H1 (cell line): ENCODE measurements around the gene DHX29. TPM values are rescaled to one million over a fixed set of nuclear protein-coding genes. Genes with fewer than 3 reads are reported as not detected.

ENCODE experiments used
- CTCF ChIA-PET: fragments of 300-600 bp; sonication (Branson Sonifier 250); formaldehyde crosslinking; loops from one replicate; lab custom pipeline; 2021; ENCODE audit not compliant: partially characterized antibody; lab: Charles Lee
- POLR2A ChIA-PET: fragments of 300-600 bp; sonication (Branson Sonifier 250); formaldehyde crosslinking; loops from one replicate; lab custom pipeline; 2021; ENCODE audit warnings: inconsistent platforms; ENCODE audit not compliant: partially characterized antibody; lab: Charles Lee
- DNase-seq, 2 experiments: peaks; one replicate each; pipeline versions ENCODE4 v3.0.0 to v3.0.0-alpha.2; 2010 to 2022; ENCODE audit warnings: low spot score in 2 of 2, low read depth in 1 of 2, mixed read lengths in 1 of 2
- FAIRE-seq: peaks from 2 replicates; lab custom pipeline; 2011; peaks lifted over from hg19 to GRCh38; lab: Jason Lieb, UNC
- H2AFZ ChIP-seq: 2 replicates; pipeline ENCODE4 v1.8.1; 2012; ENCODE audit warnings: low read length, inconsistent platforms
- H2AK5ac ChIP-seq: 2 replicates; pipeline ENCODE4 v1.6.1; 2013; ENCODE audit warnings: low read depth, low read length
- H2BK120ac ChIP-seq: replicated peaks from 2 replicates; pipeline ENCODE3; 2013; ENCODE audit warnings: low read depth, low read length, inconsistent platforms
- H2BK12ac ChIP-seq: 2 replicates; pipeline ENCODE4 v1.6.1; 2013; ENCODE audit warnings: low read depth, low read length
- H2BK15ac ChIP-seq: 2 replicates; pipeline ENCODE4 v1.6.1; 2013; ENCODE audit warnings: low read length
- H2BK20ac ChIP-seq: 2 replicates; pipeline ENCODE4 v1.6.1; 2013; ENCODE audit warnings: low read length
- H2BK5ac ChIP-seq: 2 replicates; pipeline ENCODE4 v1.6.1; 2013; ENCODE audit warnings: low read depth, low read length
- H3K14ac ChIP-seq: 2 replicates; pipeline ENCODE4 v1.6.1; 2013; ENCODE audit warnings: inconsistent platforms; ENCODE audit not compliant: insufficient read length
- H3K18ac ChIP-seq: 2 replicates; pipeline ENCODE4 v1.6.1; 2013; ENCODE audit warnings: low read length; ENCODE audit errors: extremely low read depth
- H3K23ac ChIP-seq: 2 replicates; pipeline ENCODE4 v1.6.1; 2013; ENCODE audit warnings: inconsistent platforms; ENCODE audit not compliant: insufficient read length
- H3K23me2 ChIP-seq: 2 replicates; pipeline ENCODE4 v1.6.1; 2013; ENCODE audit warnings: low read depth, low read length
- H3K27ac ChIP-seq: 2 replicates; pipeline ENCODE4 v1.6.1; 2011; ENCODE audit warnings: low read depth, low read length, inconsistent platforms
- H3K27me3 ChIP-seq, 4 experiments: replicated peaks in 1 of 4; 1 replicate in 1 of 4; 2 replicates in 3 of 4; pipeline versions ENCODE4 v1.6.1 to v1.8.1; 2011 to 2013; ENCODE audit warnings: low read length in 3 of 4, mild to moderate bottlenecking in 3 of 4, inconsistent platforms in 2 of 4, mixed read lengths in 2 of 4, moderate library complexity in 1 of 4; ENCODE audit not compliant: control insufficient read depth in 3 of 4, insufficient read depth in 3 of 4; ENCODE audit errors: extremely low read depth in 1 of 4
- H3K36me3 ChIP-seq, 4 experiments: 2 replicates each; pipeline versions ENCODE4 v1.6.1 to v1.8.1; 2011 to 2013; ENCODE audit warnings: mild to moderate bottlenecking in 4 of 4, low read length in 3 of 4, moderate library complexity in 2 of 4, control low read depth in 1 of 4, inconsistent platforms in 1 of 4; ENCODE audit not compliant: insufficient read depth in 4 of 4, control insufficient read depth in 2 of 4
- H3K4ac ChIP-seq: replicated peaks from 2 replicates; pipeline ENCODE3; 2013; ENCODE audit warnings: low read length, low read depth, mixed read lengths, inconsistent platforms; ENCODE audit not compliant: insufficient read length
- H3K4me1 ChIP-seq, 4 experiments: replicated peaks in 1 of 4; 1 replicate in 1 of 4; 2 replicates in 3 of 4; pipeline versions ENCODE4 v1.6.1 to v1.8.1; 2011 to 2013; ENCODE audit warnings: low read length in 3 of 4, inconsistent platforms in 2 of 4, mixed read lengths in 1 of 4; ENCODE audit not compliant: insufficient read depth in 4 of 4, control insufficient read depth in 3 of 4
- H3K4me2 ChIP-seq, 2 experiments: 2 replicates each; pipeline versions ENCODE4 v1.6.1 to v1.8.1; 2011 to 2013; ENCODE audit warnings: low read depth in 2 of 2, low read length in 2 of 2, control low read depth in 1 of 2, inconsistent platforms in 1 of 2, mild to moderate bottlenecking in 1 of 2; ENCODE audit not compliant: insufficient read depth in 1 of 2
- H3K4me3 ChIP-seq, 4 experiments: fragments of 200-600, 300-600 bp in 1 of 4; sonication (generic), shearing (Covaris generic), sonication (Bioruptor Twin) in 1 of 4; 2 replicates each; pipeline versions ENCODE4 v1.5.1 to v1.8.1; 2011 to 2016; ENCODE audit warnings: low read length in 4 of 4, low read depth in 3 of 4, control low read depth in 2 of 4, inconsistent platforms in 2 of 4, mild to moderate bottlenecking in 2 of 4, mixed read lengths in 1 of 4, moderate library complexity in 1 of 4; ENCODE audit not compliant: insufficient read depth in 2 of 4; ENCODE audit errors: extremely low read depth in 1 of 4
- H3K56ac ChIP-seq: replicated peaks from 2 replicates; pipeline ENCODE3; 2013; ENCODE audit warnings: low read depth, mild to moderate bottlenecking, mixed read lengths, low read length, inconsistent platforms; ENCODE audit not compliant: insufficient read length
- H3K79me1 ChIP-seq: 2 replicates; pipeline ENCODE4 v1.6.1; 2013; ENCODE audit warnings: low read depth, low read length, control low read depth
- H3K79me2 ChIP-seq, 2 experiments: 2 replicates each; pipeline versions ENCODE4 v1.6.1 to v1.8.1; 2012 to 2013; ENCODE audit warnings: low read length in 2 of 2, mild to moderate bottlenecking in 2 of 2, inconsistent platforms in 1 of 2; ENCODE audit not compliant: insufficient read depth in 2 of 2, control insufficient read depth in 1 of 2
- H3K9ac ChIP-seq, 4 experiments: replicated peaks in 1 of 4; 1 replicate in 1 of 4; 2 replicates in 3 of 4; pipeline versions ENCODE4 v1.6.1 to v1.8.1; 2011 to 2013; ENCODE audit warnings: low read depth in 3 of 4, low read length in 3 of 4, control low read depth in 2 of 4, mild to moderate bottlenecking in 2 of 4, moderate library complexity in 2 of 4, inconsistent platforms in 1 of 4; ENCODE audit errors: extremely low read depth in 1 of 4
- H3K9me3 ChIP-seq, 2 experiments: 2 replicates each; pipeline versions ENCODE4 v1.6.1 to v1.8.1; 2012 to 2013; ENCODE audit warnings: mild to moderate bottlenecking in 2 of 2, moderate library complexity in 2 of 2, control low read depth in 1 of 2, inconsistent platforms in 1 of 2, low read depth in 1 of 2, low read length in 1 of 2, mixed read lengths in 1 of 2; ENCODE audit not compliant: insufficient read depth in 2 of 2
- H4K20me1 ChIP-seq, 2 experiments: replicated peaks in 1 of 2; 2 replicates each; pipeline versions ENCODE3 to v1.8.1; 2011 to 2013; ENCODE audit warnings: inconsistent platforms in 2 of 2, low read length in 2 of 2, mild to moderate bottlenecking in 1 of 2; ENCODE audit not compliant: insufficient read depth in 2 of 2, control insufficient read depth in 1 of 2
- H4K5ac ChIP-seq: 2 replicates; pipeline ENCODE4 v1.6.1; 2013; ENCODE audit warnings: low read length, low read depth, mixed read lengths, inconsistent platforms; ENCODE audit not compliant: insufficient read length
- H4K8ac ChIP-seq: 2 replicates; pipeline ENCODE4 v1.8.0; 2013; ENCODE audit warnings: mild to moderate bottlenecking, moderate library complexity, low read length, inconsistent platforms; ENCODE audit not compliant: insufficient read depth; ENCODE audit errors: extremely low read depth
- H4K91ac ChIP-seq: replicated peaks from 2 replicates; pipeline ENCODE3; 2013; ENCODE audit warnings: low read length, mixed read lengths, inconsistent platforms; ENCODE audit not compliant: insufficient read length
- ASH2L ChIP-seq: fragments of 200-600, 300-600 bp; sonication (generic); IDR thresholded peaks from one replicate; pipeline ENCODE4 v1.7.1; 2017; ENCODE audit warnings: low read length
- ATF2 ChIP-seq: IDR thresholded peaks from 2 replicates; pipeline ENCODE4 v1.6.1; 2012; ENCODE audit warnings: low read length, inconsistent platforms
- ATF3 ChIP-seq: IDR thresholded peaks from 2 replicates; pipeline ENCODE4 v1.6.1; 2011; ENCODE audit warnings: low read depth, mild to moderate bottlenecking, low read length; ENCODE audit not compliant: insufficient read depth
- CEBPB ChIP-seq: IDR thresholded peaks from 2 replicates; pipeline ENCODE4 v1.6.1; 2012; ENCODE audit warnings: low read depth, low read length
- EZH2 ChIP-seq: fragments of 200-600 bp; sonication (generic); IDR thresholded peaks from 2 replicates; pipeline ENCODE4 v1.7.1; 2012; ENCODE audit warnings: low read depth, mild to moderate bottlenecking, moderate library complexity, low read length, inconsistent platforms; ENCODE audit not compliant: severe bottlenecking
- FOSL1 ChIP-seq: IDR thresholded peaks from 2 replicates; pipeline ENCODE4 v1.6.1; 2011; ENCODE audit warnings: mild to moderate bottlenecking, low read depth, low read length, moderate library complexity; ENCODE audit not compliant: insufficient read depth
- GTF2F1 ChIP-seq: IDR thresholded peaks from 2 replicates; pipeline ENCODE4 v1.6.1; 2012; ENCODE audit warnings: low read depth, low read length, improper control_type of control experiment, borderline replicate concordance
- KDM5A ChIP-seq: fragments of 200-600 bp; IDR thresholded peaks from 2 replicates; pipeline ENCODE4 v1.7.1; 2012; ENCODE audit warnings: mild to moderate bottlenecking, low read length, inconsistent platforms, mixed read lengths
- PHF8 ChIP-seq: fragments of 200-600 bp; sonication (generic); conservative IDR thresholded peaks from 2 replicates; pipeline ENCODE4 v1.7.1; 2012; ENCODE audit warnings: low read depth, mild to moderate bottlenecking, inconsistent platforms, low read length, moderate library complexity
- POLR2A ChIP-seq, 2 experiments: IDR thresholded peaks; 1 replicate in 1 of 2; 2 replicates in 1 of 2; pipeline ENCODE4 v1.6.1; 2011; ENCODE audit warnings: low read depth in 2 of 2, low read length in 2 of 2, mild to moderate bottlenecking in 2 of 2; ENCODE audit errors: control extremely low read depth in 1 of 2
- RFX5 ChIP-seq: IDR thresholded peaks from 2 replicates; pipeline ENCODE4 v1.6.1; 2011; ENCODE audit warnings: low read depth, low read length, improper control_type of control experiment, borderline replicate concordance
- SP1 ChIP-seq: IDR thresholded peaks from 2 replicates; pipeline ENCODE4 v1.6.1; 2011; ENCODE audit warnings: low read depth, low read length
- WGBS, 2 experiments: shearing (Covaris generic) in 1 of 2; methylation state at CpG; one replicate each; pipeline versions ENCODE4 v1.1.6 to v1.1.7; 2013 to 2015; ENCODE audit warnings: low lambda C conversion rate in 2 of 2, mixed read lengths in 2 of 2, inconsistent platforms in 1 of 2, low coverage in 1 of 2, missing lambda C conversion rate in 1 of 2; ENCODE audit not compliant: insufficient replicate concordance in 2 of 2, insufficient coverage in 1 of 2, insufficient read length in 1 of 2; ENCODE audit errors: extremely low coverage in 1 of 2, missing lambda C conversion rate in 1 of 2; 5-methylcytosine and 5-hydroxymethylcytosine counted together
- polyA plus RNA-seq, 7 experiments: library from polyadenylated mRNA; depleted of rRNA in 3 of 7; stranded (reverse) in 5 of 7; unstranded in 2 of 7; fragments of >200 nt in 5 of 7; fragments of 200-250 nt in 2 of 7; gene quantifications; 1 replicate in 5 of 7; 2 replicates in 1 of 7; 4 replicates in 1 of 7; pipeline versions ENCODE4 v1.2.1 to v1.2.3, GENCODE V29; 2011 to 2013; ENCODE audit warnings: missing spikeins in 2 of 7, mixed read lengths in 2 of 7
- total RNA-seq: library from RNA; stranded (reverse); fragmentation: NEBNext Ultra II Directional; extraction: Animal tissue kit (Norgen Biotek cat#: 25700); gene quantifications from 2 replicates; pipeline ENCODE4 v1.2.1, GENCODE V29; 2021

The DHX29 gene
- total and polyA plus RNA-seq, 2 of the 8 experiments (the other 6 are each of a cell fraction or from before 2014, with no cell fraction given) = 3.4 to 32.1 TPM

DNA sequence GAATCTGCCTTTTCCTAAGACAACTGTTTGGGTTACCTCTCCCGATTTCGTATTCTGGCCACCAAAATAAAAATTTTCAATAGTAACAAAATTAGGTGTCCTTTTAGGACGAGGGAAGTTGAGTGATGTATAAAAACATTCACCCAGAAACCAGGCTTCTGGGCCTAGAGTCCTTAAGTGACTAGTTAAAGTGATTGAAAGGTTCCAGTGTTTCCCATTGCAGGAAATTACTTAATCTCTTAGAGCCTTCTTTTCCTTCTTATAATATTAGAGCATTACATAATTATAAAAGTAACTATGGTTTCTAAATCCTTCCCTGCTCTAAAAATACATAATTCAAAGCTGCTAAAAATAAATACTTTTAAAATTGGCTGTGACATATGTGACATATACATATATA lies 87.7 kb downstream of the DHX29 start:
- no peak overlapping the region for H4K5ac ChIP-seq
- H3K9ac ChIP-seq = no peak overlapping the region
- H2AK5ac ChIP-seq = no peak overlapping the region
- H3K4ac ChIP-seq = no peak overlapping the region
- H3K79me1 ChIP-seq = no peaks in the 10 kb centered on the region
- H3K23ac ChIP-seq = no peak overlapping the region
- ChIA-PET CTCF (interaction anchor here (0.9 to 7.6 kb wide), 9 partner anchors 15 to 473 kb away, joined by 3 to 105 read pairs (median 5); partner anchors contain the start of gene CCNO), POLR2A (interaction anchor here (1.0 to 2.8 kb wide), 3 partner anchors 12 to 48 kb away, joined by 3 to 21 read pairs (median 3); partner anchors contain the start of gene CCNO)
- no peaks in the 10 kb centered on the region for H3K79me2 ChIP-seq
- no peak overlapping the region for H3K18ac ChIP-seq
- H3K36me3 ChIP-seq = peaks cover 0 to 3% (median 0%) of the 10 kb centered on the region in 4 experiments; a peak in 1 of 8 replicates
- peaks cover 38 to 53% (median 51%) of the 10 kb centered on the region in 4 experiments for H3K27me3 ChIP-seq
- 82% methylated on average over 3 of the region's 3 CpGs; no CpG with 5 or more reads in 1 of the 2 experiments for WGBS, 2 experiments
- no peak overlapping the region for H2BK120ac ChIP-seq
- no peak overlapping the region for H2BK5ac ChIP-seq
- H4K8ac ChIP-seq = no peak overlapping the region
- DNase-seq = no peak
- peak overlapping the region in 2 of 4 experiments; percentile 55 to 64; a peak in 4 of 8 replicates for H3K4me3 ChIP-seq
- no peak overlapping the region for H3K27ac ChIP-seq
- no peak overlapping the region for H4K91ac ChIP-seq
- no peak overlapping the region for H2BK15ac ChIP-seq
- no peak for FAIRE-seq
- H3K9me3 ChIP-seq = no peaks in the 10 kb centered on the region
- H2BK20ac ChIP-seq = no peak overlapping the region
- H2AFZ ChIP-seq = no peak overlapping the region
- H3K4me1 ChIP-seq = peaks cover 0 to 15% (median 5%) of the 10 kb centered on the region in 4 experiments; a peak in 6 of 7 replicates
- H3K23me2 ChIP-seq = peaks cover 5% of the 10 kb centered on the region; the same call in 1 of the 2 replicates
- H4K20me1 ChIP-seq = peaks cover 3 to 15% of the 10 kb centered on the region in 2 experiments
- H3K4me2 ChIP-seq = peak overlapping the region; percentile 72 to 96; a peak in 3 of 4 replicates
- no peak overlapping the region for H3K56ac ChIP-seq
- H3K14ac ChIP-seq = no peak overlapping the region
- no peak overlapping the region for H2BK12ac ChIP-seq
- no peak for TF ChIP-seq FOSL1
- no peak for TF ChIP-seq KDM5A
- no peak for TF ChIP-seq ASH2L
- no peak for TF ChIP-seq PHF8
- TF ChIP-seq POLR2A (IDR thresholded peaks at IDR 0.05; ENCODE audit: control extremely low read depth in 1 of 2, low read depth in 2 of 2, low read length in 2 of 2) = no peak
- no peak for TF ChIP-seq CEBPB
- TF ChIP-seq ATF3 = no peak
- no peak for TF ChIP-seq RFX5
- TF ChIP-seq ATF2 = no peak
- TF ChIP-seq SP1 = no peak
- TF ChIP-seq EZH2 = no peak
- TF ChIP-seq GTF2F1 = no peak
